HepG2 (cell line): ENCODE data around the gene BIK. TPM values are rescaled to one million over a fixed set of nuclear protein-coding genes. Genes with fewer than 3 reads are reported as not detected.

Experiments
- ATAC-seq: fragments of 200-7000 bp; cut with Tn5 transposase; 3 replicates; pipeline ENCODE4 v1.9.1; 2020; ENCODE audit warnings: mild to moderate bottlenecking, moderate library complexity
- BruUV-seq: library from RNA; stranded (reverse); fragments of 400-500 nt; replicated peaks from 2 replicates; lab custom pipeline; 2021; lab: Mats Ljungman, UMichigan
- CTCF ChIA-PET: fragments of 300-600 bp; formaldehyde crosslinking; extraction: SDS; loops from one replicate; lab custom pipeline; 2021; ENCODE audit warnings: low total read pairs, inconsistent platforms, low intra/inter-chr PET ratio; lab: Yijun Ruan, JAX
- POLR2A ChIA-PET: fragments of 350-600 bp; sonication (Branson Sonifier 250); formaldehyde crosslinking; loops from one replicate; lab custom pipeline; 2020; ENCODE audit warnings: antibody characterized with exemption, inconsistent platforms; lab: Yijun Ruan, JAX
- DNase-seq: peaks from one replicate; pipeline ENCODE4 v3.0.0-alpha.2; 2015; ENCODE audit warnings: low spot score
- FAIRE-seq: peaks from 3 replicates; lab custom pipeline; 2011; peaks lifted over from hg19 to GRCh38; lab: Jason Lieb, UNC
- H2AFZ ChIP-seq: one replicate; pipeline ENCODE4 v1.6.1; 2011; ENCODE audit warnings: low read length, inconsistent platforms
- H3K27ac ChIP-seq: fragments of 300-600 bp; 3 replicates; pipeline ENCODE4 v1.8.0; 2011; ENCODE audit warnings: mixed run types, mild to moderate bottlenecking, mixed read lengths, low read length, inconsistent platforms; ENCODE audit not compliant: insufficient read depth; ENCODE audit errors: extremely low read length
- H3K27me3 ChIP-seq, 2 experiments: fragments of 200-600 bp in 1 of 2; 2 replicates in 1 of 2; 3 replicates in 1 of 2; pipeline versions ENCODE4 v1.6.0 to v1.8.0; 2011; ENCODE audit warnings: low read length in 2 of 2, mild to moderate bottlenecking in 2 of 2, moderate library complexity in 2 of 2, inconsistent platforms in 1 of 2; ENCODE audit not compliant: insufficient read depth in 2 of 2, control insufficient read depth in 1 of 2
- H3K36me3 ChIP-seq, 2 experiments: fragments of 200-600 bp in 1 of 2; replicated peaks in 1 of 2; 2 replicates in 1 of 2; 3 replicates in 1 of 2; pipeline versions ENCODE4 v1.5.1 to v1.8.0; 2011; ENCODE audit warnings: low read length in 2 of 2, inconsistent platforms in 1 of 2; ENCODE audit not compliant: insufficient read depth in 2 of 2, control insufficient read depth in 1 of 2
- H3K4me1 ChIP-seq: 2 replicates; pipeline ENCODE4 v1.5.1; 2012; ENCODE audit warnings: low read length, inconsistent platforms; ENCODE audit not compliant: insufficient read depth
- H3K4me2 ChIP-seq: 2 replicates; pipeline ENCODE4 v1.6.0; 2011; ENCODE audit warnings: low read depth, low read length, inconsistent platforms
- H3K4me3 ChIP-seq, 3 experiments: fragments of 200-600 bp in 1 of 3; sonication (generic), shearing (Covaris generic) in 1 of 3; replicated peaks in 1 of 3; 2 replicates each; pipeline ENCODE4 v1.5.1; 2011 to 2016; ENCODE audit warnings: low read length in 3 of 3, inconsistent platforms in 2 of 3, low read depth in 2 of 3, mild to moderate bottlenecking in 2 of 3, control low read depth in 1 of 3, mixed read lengths in 1 of 3; ENCODE audit not compliant: insufficient read depth in 1 of 3
- H3K79me2 ChIP-seq: one replicate; pipeline ENCODE4 v1.6.1; 2011; ENCODE audit warnings: low read length, inconsistent platforms; ENCODE audit not compliant: insufficient read depth
- H3K9ac ChIP-seq: 2 replicates; pipeline ENCODE4 v1.6.0; 2011; ENCODE audit warnings: mild to moderate bottlenecking, low read depth, low read length, inconsistent platforms; ENCODE audit not compliant: insufficient read depth
- H3K9me3 ChIP-seq: 2 replicates; pipeline ENCODE4 v1.5.1; 2012; ENCODE audit warnings: mild to moderate bottlenecking, low read length
- H4K20me1 ChIP-seq: 2 replicates; pipeline ENCODE4 v1.6.0; 2011; ENCODE audit warnings: inconsistent platforms, mild to moderate bottlenecking, low read length, moderate library complexity; ENCODE audit not compliant: insufficient read depth
- CREM ChIP-seq, 2 experiments: sonication (generic) in 1 of 2; formaldehyde crosslinking in 1 of 2; IDR thresholded peaks; 2 replicates each; pipeline versions ENCODE4 v1.4.0 to v1.6.1; 2016 to 2020; ENCODE audit warnings: antibody characterized with exemption in 1 of 2, mild to moderate bottlenecking in 1 of 2, missing genetic modification reagents in 1 of 2
- DBP ChIP-seq: sonication (generic); formaldehyde crosslinking; IDR thresholded peaks from 2 replicates; pipeline ENCODE4 v1.4.0; 2020; ENCODE audit warnings: missing genetic modification reagents; ENCODE audit errors: not compliant biosample characterization
- KDM2A ChIP-seq: sonication (generic); formaldehyde crosslinking; IDR thresholded peaks from 2 replicates; pipeline ENCODE4 v1.4.0; 2020; ENCODE audit warnings: low read depth, missing genetic modification reagents, borderline replicate concordance
- PTBP1 ChIP-seq: fragments of 200-400 bp; formaldehyde crosslinking; IDR thresholded peaks from 2 replicates; pipeline ENCODE4 v1.6.1; 2018; ENCODE audit warnings: low read length, low read depth; ENCODE audit not compliant: poor library complexity, severe bottlenecking
- SIX4 ChIP-seq: sonication (generic); formaldehyde crosslinking; IDR thresholded peaks from 2 replicates; pipeline ENCODE4 v1.4.0; 2020; ENCODE audit warnings: missing genetic modification reagents
- TBX3 ChIP-seq: fragments of 450-650 bp; IDR thresholded peaks from 2 replicates; pipeline ENCODE4 v1.6.1; 2017; ENCODE audit warnings: antibody characterized with exemption, mild to moderate bottlenecking, inconsistent platforms, borderline replicate concordance
- ZNF232 ChIP-seq: sonication (generic); formaldehyde crosslinking; IDR thresholded peaks from 2 replicates; pipeline ENCODE4 v1.4.0; 2020; ENCODE audit warnings: missing genetic modification reagents, borderline replicate concordance
- ZNF274 ChIP-seq: sonication (generic); formaldehyde crosslinking; IDR thresholded peaks from 2 replicates; pipeline ENCODE4 v1.5.1; 2020; ENCODE audit warnings: mild to moderate bottlenecking, missing genetic modification reagents
- ZNF563 ChIP-seq: sonication (generic); formaldehyde crosslinking; IDR thresholded peaks from 2 replicates; pipeline ENCODE4 v1.8.0; 2022; ENCODE audit warnings: mild to moderate bottlenecking, moderate library complexity, missing genetic modification reagents
- WGBS: methylation state at CpG from one replicate; pipeline ENCODE4 v1.1.6; 2017; ENCODE audit warnings: low lambda C conversion rate; 5-methylcytosine and 5-hydroxymethylcytosine counted together
- in situ Hi-C: cut with HindIII; loops from 2 replicates; pipeline ENCODE4 v1.10.0; 2017; ENCODE audit warnings: low pct_unique_long_range_greater_than_20kb; ENCODE audit not compliant: extremely low pct_ligation_motif_present
- intact Hi-C: fragments of 100-400 bp; cut with micrococcal nuclease; formaldehyde crosslinking; loops from one replicate; pipeline ENCODE4 v1.10.0; 2022; ENCODE audit not compliant: unreplicated experiment
- polyA plus RNA-seq, 8 experiments: library from polyadenylated mRNA; depleted of rRNA in 3 of 8; stranded (reverse) in 7 of 8; unstranded in 1 of 8; fragments of >200 nt; fragmentation: Illumina TruSeq in 4 of 8; extraction: Trizol in 4 of 8; gene quantifications; 2 replicates each; pipeline versions ENCODE4 v1.2.1 to v1.2.3, GENCODE V29; 2011 to 2016; ENCODE audit warnings: low read depth in 4 of 8, missing spikeins in 1 of 8, mixed read lengths in 1 of 8; ENCODE audit not compliant: insufficient read depth in 1 of 8
- total RNA-seq, 5 experiments: library from RNA; depleted of rRNA; stranded (reverse); fragments of >200 nt; fragmentation: Illumina TruSeq; extraction: Trizol; gene quantifications; 2 replicates each; pipeline ENCODE4 v1.2.3, GENCODE V29; 2016; ENCODE audit warnings: low read depth in 1 of 5
- TF ChIP-seq, protein P1 (sequence below): sonication (generic); formaldehyde crosslinking; IDR thresholded peaks from 2 replicates; pipeline ENCODE4 v1.8.0; 2023; ENCODE audit warnings: mild to moderate bottlenecking, missing genetic modification reagents

Gene BIK
- total and polyA plus RNA-seq, 2 of the 13 experiments (the other 11 are each of a cell fraction or from before 2014, with no cell fraction given), result 0.54 to 0.80 TPM

- H3K4me2 ChIP-seq, result peak overlapping the region; percentile 19; the same call in 1 of the 2 replicates
- H3K36me3 ChIP-seq, result peaks cover 0 to 4% of the 10 kb centered on the region in 2 experiments; a peak in 1 of 5 replicates
- peaks cover 15% of the 10 kb centered on the region for H3K4me1 ChIP-seq
- H3K9me3 ChIP-seq, result no peaks in the 10 kb centered on the region
- CTCF ChIA-PET, result no interaction called here
- H3K9ac ChIP-seq, result no peak overlapping the region
- H3K4me3 ChIP-seq, result no peak overlapping the region
- no peak overlapping the region for H3K27ac ChIP-seq
- TF ChIP-seq CREM (IDR thresholded peaks at IDR 0.05) (no peak), CREM (CRISPR knock-in tag; IDR thresholded peaks at IDR 0.05) (no peak), ZNF232 (CRISPR knock-in tag) (no peak), ZNF563 (CRISPR knock-in tag) (no peak)
- WGBS, result 21% methylated on average over 3 of the region's 18 CpGs
- in situ Hi-C loops (no loop called here), intact Hi-C loops (no loop called here)
- POLR2A ChIA-PET, result no interaction called here
- no peaks in the 10 kb centered on the region for H4K20me1 ChIP-seq
- BruUV-seq, result no TSS peak
- no peak overlapping the region for H2AFZ ChIP-seq
- H3K27me3 ChIP-seq, result peaks cover 8 to 13% of the 10 kb centered on the region in 2 experiments; a peak in 4 of 5 replicates
- DNase-seq (no peak), FAIRE-seq (no peak), ATAC-seq (peak; percentile 16)
- no peaks in the 10 kb centered on the region for H3K79me2 ChIP-seq
Measured at GRCh38 chr22:43163241-43163795, 52.8 kb downstream of the BIK start.

GRCh38 chr22:43164636-43165035 is 54.1 kb downstream of the BIK start:
- BruUV-seq, result no TSS peak
- peaks cover 5 to 13% of the 10 kb centered on the region in 2 experiments; a peak in 4 of 5 replicates for H3K27me3 ChIP-seq
- ChIA-PET CTCF (no interaction called here), POLR2A (no interaction called here)
- TF ChIP-seq DBP (CRISPR knock-in tag) (no peak), PTBP1 (no peak), ZNF274 (CRISPR knock-in tag) (no peak), TBX3 (no peak), SIX4 (CRISPR knock-in tag) (no peak), KDM2A (CRISPR knock-in tag) (peak; percentile 34; the same call in 1 of the 2 replicates)
- TF ChIP-seq, protein P1, sequence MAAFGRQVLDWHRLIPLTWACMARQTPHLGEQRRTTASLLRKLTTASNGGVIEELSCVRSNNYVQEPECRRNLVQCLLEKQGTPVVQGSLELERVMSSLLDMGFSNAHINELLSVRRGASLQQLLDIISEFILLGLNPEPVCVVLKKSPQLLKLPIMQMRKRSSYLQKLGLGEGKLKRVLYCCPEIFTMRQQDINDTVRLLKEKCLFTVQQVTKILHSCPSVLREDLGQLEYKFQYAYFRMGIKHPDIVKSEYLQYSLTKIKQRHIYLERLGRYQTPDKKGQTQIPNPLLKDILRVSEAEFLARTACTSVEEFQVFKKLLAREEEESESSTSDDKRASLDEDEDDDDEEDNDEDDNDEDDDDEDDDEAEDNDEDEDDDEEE (CRISPR knock-in tag), result no peak
- no peaks in the 10 kb centered on the region for H3K79me2 ChIP-seq
- intact Hi-C loops (no loop called here), in situ Hi-C loops (no loop called here)
- FAIRE-seq (no peak), DNase-seq (no peak), ATAC-seq (no peak; the same call in 2 of the 3 replicates)
- no peaks in the 10 kb centered on the region for H3K9me3 ChIP-seq
- 0 out of 2 replicates have a peak, but pooled peaks cover 8% of the 10 kb centered on the region for H3K4me1 ChIP-seq
- H3K36me3 ChIP-seq, result peaks cover under 1 to 4% of the 10 kb centered on the region in 2 experiments; a peak in 3 of 5 replicates
- H2AFZ ChIP-seq, result no peak overlapping the region
- no peak overlapping the region for H3K4me2 ChIP-seq
- no peak overlapping the region for H3K9ac ChIP-seq
- no peak overlapping the region for H3K4me3 ChIP-seq
- H4K20me1 ChIP-seq, result no peaks in the 10 kb centered on the region
- no peak overlapping the region for H3K27ac ChIP-seq
- 47% methylated on average over 16 of the region's 16 CpGs for WGBS
